ENCODE data around the gene TMEM72. TPM values are rescaled to one million over a fixed set of nuclear protein-coding genes. Genes with fewer than 3 reads are reported as not detected.

Gene TMEM72
- total and polyA plus RNA-seq, 3 donors from 2014 or later, result 1.5 to 8.7 (median 3.0) TPM

DNA sequence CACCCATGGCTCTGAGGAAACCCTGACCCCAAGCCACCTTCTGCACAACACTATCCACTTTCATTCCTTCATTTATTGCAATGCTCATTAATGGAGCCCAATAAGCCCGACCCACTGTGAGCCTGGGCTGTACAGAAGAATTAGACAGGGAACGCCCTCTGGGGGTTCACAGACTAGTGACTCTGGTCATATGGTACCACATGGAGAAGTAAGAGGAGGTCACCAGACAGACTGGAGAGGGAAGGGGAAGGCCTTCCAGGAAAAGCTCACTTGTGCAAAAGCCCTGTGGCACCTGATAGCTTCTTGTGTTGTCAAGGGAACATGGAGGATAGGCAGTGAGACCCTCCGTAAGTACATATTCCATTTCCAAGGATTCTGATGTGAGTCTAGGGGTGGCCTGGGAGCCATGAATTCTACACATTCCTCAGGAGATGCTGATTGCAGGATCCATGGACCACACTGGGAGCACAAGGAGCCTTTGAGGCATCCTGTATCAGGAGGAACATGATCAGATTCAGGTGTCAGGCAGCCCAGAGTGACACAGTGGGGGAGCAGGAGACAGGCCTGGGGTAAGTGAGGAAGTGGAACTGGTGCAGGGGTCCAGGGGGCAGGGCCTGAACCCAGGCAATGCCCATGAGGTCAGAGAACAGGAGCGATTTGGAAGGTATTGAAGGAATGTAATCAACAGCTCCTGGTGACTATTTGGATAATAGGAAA is 19.9 kb downstream of the TMEM72 start:
- Histone ChIP-seq H3K27ac (no peak overlapping the region), H3K27me3 (no peaks in the 10 kb centered on the region), H3K9me3 (no peaks in the 10 kb centered on the region), H3K4me1 (peaks cover 9% of the 10 kb centered on the region), H3K36me3 (ENCODE audit: low read depth, missing control alignments) (no peaks in the 10 kb centered on the region), H3K4me3 (no peak overlapping the region)
- no peak for TF ChIP-seq POLR2A (IDR thresholded peaks at IDR 0.05)
- TF ChIP-seq, protein P1, sequence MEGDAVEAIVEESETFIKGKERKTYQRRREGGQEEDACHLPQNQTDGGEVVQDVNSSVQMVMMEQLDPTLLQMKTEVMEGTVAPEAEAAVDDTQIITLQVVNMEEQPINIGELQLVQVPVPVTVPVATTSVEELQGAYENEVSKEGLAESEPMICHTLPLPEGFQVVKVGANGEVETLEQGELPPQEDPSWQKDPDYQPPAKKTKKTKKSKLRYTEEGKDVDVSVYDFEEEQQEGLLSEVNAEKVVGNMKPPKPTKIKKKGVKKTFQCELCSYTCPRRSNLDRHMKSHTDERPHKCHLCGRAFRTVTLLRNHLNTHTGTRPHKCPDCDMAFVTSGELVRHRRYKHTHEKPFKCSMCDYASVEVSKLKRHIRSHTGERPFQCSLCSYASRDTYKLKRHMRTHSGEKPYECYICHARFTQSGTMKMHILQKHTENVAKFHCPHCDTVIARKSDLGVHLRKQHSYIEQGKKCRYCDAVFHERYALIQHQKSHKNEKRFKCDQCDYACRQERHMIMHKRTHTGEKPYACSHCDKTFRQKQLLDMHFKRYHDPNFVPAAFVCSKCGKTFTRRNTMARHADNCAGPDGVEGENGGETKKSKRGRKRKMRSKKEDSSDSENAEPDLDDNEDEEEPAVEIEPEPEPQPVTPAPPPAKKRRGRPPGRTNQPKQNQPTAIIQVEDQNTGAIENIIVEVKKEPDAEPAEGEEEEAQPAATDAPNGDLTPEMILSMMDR (IDR thresholded peaks at IDR 0.05), result no peak
- WGBS, 2 donors, result 88 to 90% methylated on average over 3 to 4 of the region's 4 CpGs
- intact Hi-C loops (cut with DNase I; ENCODE audit: low total_unique reads), result loop anchor here (5.0 kb wide), 1 partner anchor 46 kb away; the partner anchor contains the start of gene DEPP1
- DNase-seq, result no peak

DNA sequence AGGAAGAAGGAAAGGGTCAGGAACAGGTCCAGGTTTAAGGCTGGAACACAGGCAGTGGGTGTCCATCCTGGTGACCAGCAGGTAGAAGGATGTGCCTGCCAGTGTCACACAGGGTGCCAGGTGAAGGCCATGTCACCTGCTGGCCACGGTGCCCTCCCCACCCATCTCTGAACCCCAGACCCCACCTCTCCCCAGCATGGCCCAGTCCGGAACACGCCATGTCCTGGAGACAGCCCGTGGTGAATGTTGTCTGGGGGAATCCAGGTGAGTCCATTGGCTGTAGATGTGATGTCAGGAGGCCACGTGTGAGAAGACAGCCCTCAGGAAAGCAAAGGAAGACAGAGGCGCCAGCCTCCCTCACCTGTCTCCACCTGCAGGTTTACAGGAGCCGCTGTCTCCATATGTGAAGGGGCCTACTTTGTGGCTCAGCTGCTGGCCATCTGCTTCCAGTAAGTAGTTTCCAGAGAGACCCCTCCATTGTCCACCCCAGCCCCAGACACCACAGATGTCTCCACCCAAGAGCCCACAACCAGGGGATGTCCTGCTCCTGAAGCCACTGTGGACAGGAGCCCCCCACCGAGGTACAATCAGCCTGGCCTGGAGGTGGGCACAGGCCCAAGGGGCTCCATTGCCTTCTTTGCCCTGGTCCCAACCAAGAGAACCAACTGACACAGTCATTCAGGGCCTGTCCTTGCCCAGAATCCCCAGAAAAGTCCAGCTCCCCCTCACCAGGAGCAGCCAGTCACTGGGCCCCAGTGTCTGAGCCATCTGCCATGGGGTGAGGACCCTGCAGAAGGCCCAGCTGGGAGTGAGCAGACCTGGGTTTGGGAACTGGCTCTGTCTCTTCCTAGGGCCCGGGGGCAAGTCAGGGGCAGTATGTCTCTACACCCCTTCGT is 20.7 kb downstream of the TMEM72 start:
- no peak for DNase-seq
- Histone ChIP-seq H3K36me3 (ENCODE audit: low read depth, missing control alignments) (no peaks in the 10 kb centered on the region), H3K9me3 (no peaks in the 10 kb centered on the region), H3K4me3 (no peak overlapping the region), H3K27me3 (no peaks in the 10 kb centered on the region), H3K27ac (no peak overlapping the region), H3K4me1 (peaks cover 10% of the 10 kb centered on the region)
- intact Hi-C loops (cut with DNase I; ENCODE audit: low total_unique reads), result loop anchor here (5.0 kb wide), 1 partner anchor 45 kb away; the partner anchor contains the start of gene DEPP1
- 87% methylated on average over 8 to 10 of the region's 10 CpGs for WGBS, 2 donors
- TF ChIP-seq POLR2A (IDR thresholded peaks at IDR 0.05), result no peak
- TF ChIP-seq, protein P1 (IDR thresholded peaks at IDR 0.05), result no peak

DNA sequence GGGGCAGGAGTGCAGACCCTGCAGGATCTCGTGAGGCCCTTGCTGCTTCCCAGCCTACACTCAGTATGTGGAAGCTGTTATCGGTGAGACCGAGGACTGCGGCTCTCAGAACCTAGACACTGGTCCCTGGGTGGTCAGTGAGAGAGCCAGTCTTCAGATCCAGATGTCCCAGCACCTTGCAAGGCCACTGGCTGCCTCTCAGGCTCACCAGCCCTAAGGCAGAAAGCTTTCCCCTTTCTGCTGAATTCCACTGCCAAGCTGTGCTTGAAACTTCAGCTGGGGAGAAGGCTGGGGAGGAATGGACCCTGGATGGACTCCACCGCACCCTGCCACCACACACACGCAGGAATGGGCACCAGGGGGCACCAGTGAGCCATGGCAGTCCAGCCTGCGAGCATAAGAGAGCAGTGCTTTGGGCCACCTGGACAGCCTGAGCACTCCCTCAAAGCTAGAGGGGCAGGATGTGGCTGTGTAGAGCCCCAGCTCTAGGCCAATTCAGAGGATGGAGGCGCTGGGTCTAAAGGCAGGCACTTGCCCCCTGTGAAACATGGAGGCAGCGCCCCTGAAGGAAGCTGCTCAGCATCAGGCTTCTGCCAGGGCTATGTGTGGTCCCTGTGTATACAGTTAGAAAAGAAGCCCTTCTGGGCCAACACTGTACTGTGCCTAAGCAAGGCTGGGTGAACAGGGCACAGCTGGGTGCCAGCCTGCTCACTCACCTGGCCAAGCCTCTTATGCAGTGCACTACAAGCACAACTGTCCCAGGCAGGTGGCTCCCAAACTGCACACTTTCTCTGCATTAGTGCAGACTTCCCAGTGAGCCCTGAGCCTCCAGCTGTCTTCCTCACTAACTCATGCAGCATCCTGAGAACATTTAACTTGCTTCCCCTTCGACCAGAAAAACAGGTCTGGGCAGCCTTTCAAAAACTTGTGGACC is 21.6 kb downstream of the TMEM72 start:
- intact Hi-C loops (cut with DNase I; ENCODE audit: low total_unique reads), result loop anchor here (5.0 kb wide), 1 partner anchor 45 kb away; the partner anchor contains the start of gene DEPP1
- no peaks in the 10 kb centered on the region for H3K36me3 ChIP-seq (ENCODE audit: low read depth, missing control alignments)
- DNase-seq, result peak; percentile 95
- TF ChIP-seq, protein P1 (IDR thresholded peaks at IDR 0.05), result peak; percentile 92 to 95 (median 92)
- TF ChIP-seq POLR2A (IDR thresholded peaks at IDR 0.05), result no peak
- 60 to 75% methylated on average over 2 to 10 of the region's 10 CpGs for WGBS, 2 donors
- no peaks in the 10 kb centered on the region for H3K9me3 ChIP-seq
- peaks cover 10% of the 10 kb centered on the region for H3K4me1 ChIP-seq
- H3K4me3 ChIP-seq, result no peak overlapping the region
- H3K27ac ChIP-seq, result no peak overlapping the region
- H3K27me3 ChIP-seq, result no peaks in the 10 kb centered on the region

DNA sequence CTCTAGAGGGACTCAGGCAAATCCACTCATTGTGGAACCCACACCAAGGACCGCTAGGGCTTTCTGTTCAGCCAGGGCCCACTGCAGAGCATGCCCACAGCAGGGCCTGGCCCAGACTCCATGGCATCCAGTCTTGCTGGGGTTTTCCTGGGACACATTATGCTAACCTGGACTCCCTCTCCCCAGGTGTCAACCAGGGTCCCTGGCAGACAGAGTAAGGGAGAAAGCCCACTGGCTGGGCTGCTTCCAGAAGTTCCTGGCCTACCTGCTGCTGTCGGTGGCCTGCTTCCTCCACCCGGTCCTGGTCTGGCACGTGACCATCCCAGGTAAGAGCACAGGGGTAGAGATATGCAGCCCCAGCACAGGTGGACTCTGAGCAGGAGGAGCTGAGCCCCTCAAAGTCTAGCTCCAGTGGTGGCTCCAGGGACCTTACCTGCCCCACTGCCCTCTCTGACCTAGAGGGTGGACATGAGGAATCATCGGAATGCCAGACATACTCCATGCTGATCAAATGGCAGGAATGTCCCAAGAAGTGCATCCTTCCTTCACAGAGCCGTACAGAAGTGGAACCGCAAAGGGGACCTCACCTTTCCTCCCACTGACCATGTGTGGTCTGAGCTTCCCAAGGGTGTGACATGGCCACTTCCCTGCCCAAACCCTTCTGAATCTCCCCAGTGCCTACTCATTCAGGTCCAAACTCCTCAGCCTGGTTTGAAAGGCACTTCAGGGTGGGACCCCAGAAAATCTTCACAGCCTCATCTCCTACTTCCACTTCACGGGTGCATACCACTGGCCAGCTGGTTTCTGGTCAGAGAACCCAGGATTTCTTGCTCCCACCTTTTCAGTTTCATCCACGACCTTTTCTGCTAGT is 22.5 kb downstream of the TMEM72 start:
- no peaks in the 10 kb centered on the region for H3K27me3 ChIP-seq
- TF ChIP-seq, protein P1 (IDR thresholded peaks at IDR 0.05), result no peak
- no peak for TF ChIP-seq POLR2A (IDR thresholded peaks at IDR 0.05)
- intact Hi-C loops (cut with DNase I; ENCODE audit: low total_unique reads), result loop anchor here (5.0 kb wide), 1 partner anchor 44 kb away; the partner anchor contains the start of gene DEPP1
- H3K9me3 ChIP-seq, result no peaks in the 10 kb centered on the region
- H3K27ac ChIP-seq, result no peak overlapping the region
- no peaks in the 10 kb centered on the region for H3K36me3 ChIP-seq (ENCODE audit: low read depth, missing control alignments)
- no peak for DNase-seq
- peaks cover 10% of the 10 kb centered on the region for H3K4me1 ChIP-seq
- WGBS, 2 donors, result 72 to 87% methylated on average over 5 to 9 of the region's 9 CpGs
- no peak overlapping the region for H3K4me3 ChIP-seq

Measured in testis (tissue), 3 donors.